GM19240 (cell line): Measurements from ENCODE around the gene RABL6.
"Not testable (repeated sequence)": the region's sequence is repeated elsewhere in the genome, so short reads cannot be mapped to it uniquely, and the experiment has no call there.

Experiments
- DNase-seq: peaks from one replicate; pipeline ENCODE4 v3.0.0; 2011; ENCODE audit warnings: low spot score; ENCODE audit not compliant: insufficient read length

RABL6 gene

GRCh38 chr9:136876476-136876875 lies 68.7 kb downstream of the RABL6 start:
- DNase-seq: no peak

- no peak for DNase-seq
These were observed 72.9 kb downstream of the RABL6 start for GRCh38 chr9:136880651-136881050.

- DNase-seq: peak; percentile 83
These were observed 74.0 kb downstream of the RABL6 start for GRCh38 chr9:136881691-136882108.

- DNase-seq: peak; percentile 83
These were observed 74.6 kb downstream of the RABL6 start for GRCh38 chr9:136882109-136882946.

GRCh38 chr9:136882947-136883283 lies 75.2 kb downstream of the RABL6 start:
- DNase-seq: not testable (repeated sequence)

GRCh38 chr9:136883670-136884069 lies 75.9 kb downstream of the RABL6 start:
- DNase-seq: not testable (repeated sequence)

GRCh38 chr9:136885950-136886578 lies 78.3 kb downstream of the RABL6 start, which contains the start of gene TRAF2:
TSS of gene TRAF2 (plus strand) at chr9:136886516. CDS start at chr9:136898741, 12,225 bp downstream.
- DNase-seq: peak; percentile 100

- DNase-seq: peak; percentile 77
These were observed 79.2 kb downstream of the RABL6 start for GRCh38 chr9:136886610-136887597.

- DNase-seq: no peak
These were observed 80.7 kb downstream of the RABL6 start for GRCh38 chr9:136888454-136888853.

GRCh38 chr9:136889858-136890257 lies 82.1 kb downstream of the RABL6 start:
- no peak for DNase-seq

- no peak for DNase-seq
These were observed 82.9 kb downstream of the RABL6 start for GRCh38 chr9:136890661-136891060.
